ENCODE data around the gene ZDHHC7.

DNA sequence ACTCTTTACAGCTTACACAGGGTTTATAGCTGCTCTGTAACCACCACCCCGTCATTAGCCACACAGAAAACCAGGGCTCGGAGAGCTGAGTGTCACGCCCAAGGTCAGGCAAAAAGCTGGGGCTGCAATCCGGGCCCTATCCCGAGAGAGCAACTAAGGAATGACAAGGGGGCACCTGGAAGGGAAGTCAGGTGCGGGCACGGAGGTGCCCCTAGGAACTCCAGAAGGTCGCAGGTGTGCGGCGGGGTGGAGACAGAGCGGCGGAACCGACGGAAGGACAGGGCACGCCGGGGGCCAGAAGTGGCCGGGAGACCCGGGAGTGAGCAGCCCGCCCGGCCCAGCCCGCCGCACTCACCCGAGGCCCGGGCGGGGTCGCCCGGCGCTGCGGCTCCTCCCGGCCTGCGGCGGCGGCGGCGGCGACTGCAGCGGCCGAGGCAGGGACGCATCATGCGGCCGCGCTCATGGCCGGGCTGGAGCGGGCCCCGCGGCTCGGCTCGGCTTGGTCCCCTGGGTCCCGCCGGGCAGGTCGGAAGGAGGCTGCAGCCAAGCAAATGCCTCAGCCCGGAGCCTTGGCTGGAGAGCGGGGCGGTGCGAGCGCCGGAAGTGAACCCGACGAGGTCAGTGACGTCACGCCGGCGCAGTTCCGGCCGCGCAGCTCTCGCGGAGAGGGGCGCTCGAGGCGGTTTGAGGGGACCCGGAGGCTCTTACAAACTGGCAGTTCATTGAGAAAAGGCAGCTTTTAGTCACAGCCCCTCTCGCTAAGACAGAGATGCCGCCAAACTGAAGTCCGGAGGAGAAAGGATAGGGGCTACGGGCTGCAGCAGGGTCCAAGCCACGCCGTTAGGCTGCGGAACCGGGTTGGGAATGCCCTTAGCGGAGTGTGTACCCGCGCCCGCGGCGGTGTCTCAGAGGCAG is at the start of gene ZDHHC7:
- TF ChIP-seq, protein P1, sequence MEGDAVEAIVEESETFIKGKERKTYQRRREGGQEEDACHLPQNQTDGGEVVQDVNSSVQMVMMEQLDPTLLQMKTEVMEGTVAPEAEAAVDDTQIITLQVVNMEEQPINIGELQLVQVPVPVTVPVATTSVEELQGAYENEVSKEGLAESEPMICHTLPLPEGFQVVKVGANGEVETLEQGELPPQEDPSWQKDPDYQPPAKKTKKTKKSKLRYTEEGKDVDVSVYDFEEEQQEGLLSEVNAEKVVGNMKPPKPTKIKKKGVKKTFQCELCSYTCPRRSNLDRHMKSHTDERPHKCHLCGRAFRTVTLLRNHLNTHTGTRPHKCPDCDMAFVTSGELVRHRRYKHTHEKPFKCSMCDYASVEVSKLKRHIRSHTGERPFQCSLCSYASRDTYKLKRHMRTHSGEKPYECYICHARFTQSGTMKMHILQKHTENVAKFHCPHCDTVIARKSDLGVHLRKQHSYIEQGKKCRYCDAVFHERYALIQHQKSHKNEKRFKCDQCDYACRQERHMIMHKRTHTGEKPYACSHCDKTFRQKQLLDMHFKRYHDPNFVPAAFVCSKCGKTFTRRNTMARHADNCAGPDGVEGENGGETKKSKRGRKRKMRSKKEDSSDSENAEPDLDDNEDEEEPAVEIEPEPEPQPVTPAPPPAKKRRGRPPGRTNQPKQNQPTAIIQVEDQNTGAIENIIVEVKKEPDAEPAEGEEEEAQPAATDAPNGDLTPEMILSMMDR (IDR thresholded peaks at IDR 0.05) = peak in 1 of 3 experiments; percentile 19
- peak; percentile 77 to 98 for TF ChIP-seq POLR2AphosphoS5 (IDR thresholded peaks at IDR 0.05; ENCODE audit: insufficient read depth in 1 of 2, low read depth in 1 of 2)

All from vagina (tissue), 2 donors.